SK-N-SH treated with all-trans-retinoic acid at 6 μM for 48 hours (cell line): Measurements from ENCODE around the gene NSUN2.

ENCODE experiments used
- ATAC-seq: fragments of 200-7000 bp; cut with Tn5 transposase; 3 replicates; pipeline ENCODE4 v1.9.1; 2020; ENCODE audit warnings: mild to moderate bottlenecking, moderate library complexity
- BACH2 ChIP-seq: fragments of 250-450 bp; sonication (Bioruptor Pico); IDR thresholded peaks from 2 replicates; pipeline ENCODE4 v1.9.0; 2021; ENCODE audit warnings: mild to moderate bottlenecking, borderline replicate concordance
- CREB5 ChIP-seq: fragments of 250-450 bp; sonication (Bioruptor Pico); IDR thresholded peaks from 2 replicates; pipeline ENCODE4 v1.5.1; 2020; ENCODE audit warnings: low read depth, mild to moderate bottlenecking, moderate library complexity
- CSDC2 ChIP-seq: fragments of 250-450 bp; sonication (Bioruptor Pico); IDR thresholded peaks from 2 replicates; pipeline ENCODE4 v1.5.0; 2020; ENCODE audit warnings: mild to moderate bottlenecking, moderate library complexity
- GLIS3 ChIP-seq: fragments of 250-450 bp; sonication (Bioruptor Pico); IDR thresholded peaks from 2 replicates; pipeline ENCODE4 v1.5.0; 2020; ENCODE audit warnings: mild to moderate bottlenecking, moderate library complexity
- ISL1 ChIP-seq: fragments of 250-450 bp; sonication (Bioruptor Pico); IDR thresholded peaks from 2 replicates; pipeline ENCODE4 v2.1.2; 2022; ENCODE audit warnings: mild to moderate bottlenecking, moderate library complexity
- POU6F1 ChIP-seq: fragments of 250-450 bp; sonication (Bioruptor Pico); IDR thresholded peaks from 2 replicates; pipeline ENCODE4 v1.8.0; 2021; ENCODE audit warnings: low read depth, mild to moderate bottlenecking, moderate library complexity, borderline replicate concordance
- RARB ChIP-seq: fragments of 250-450 bp; sonication (Bioruptor Pico); IDR thresholded peaks from 2 replicates; pipeline ENCODE4 v1.8.0; 2021; ENCODE audit warnings: mild to moderate bottlenecking, moderate library complexity
- SNAI2 ChIP-seq: fragments of 250-450 bp; sonication (Bioruptor Pico); IDR thresholded peaks from 2 replicates; pipeline ENCODE4 v1.5.0; 2020; ENCODE audit warnings: mild to moderate bottlenecking, moderate library complexity
- TCF4 ChIP-seq: fragments of 250-450 bp; sonication (Bioruptor Pico); IDR thresholded peaks from 2 replicates; pipeline ENCODE4 v1.8.0; 2021; ENCODE audit warnings: mild to moderate bottlenecking, moderate library complexity, borderline replicate concordance
- TOX ChIP-seq: fragments of 250-450 bp; sonication (Bioruptor Pico); IDR thresholded peaks from 2 replicates; pipeline ENCODE4 v1.8.0; 2021; ENCODE audit warnings: mild to moderate bottlenecking, moderate library complexity, borderline replicate concordance
- ZC3H10 ChIP-seq: fragments of 250-450 bp; sonication (Bioruptor Pico); IDR thresholded peaks from 2 replicates; pipeline ENCODE4 v1.5.1; 2021; ENCODE audit warnings: mild to moderate bottlenecking, moderate library complexity
- ZFP3 ChIP-seq: fragments of 250-450 bp; sonication (Bioruptor Pico); IDR thresholded peaks from 2 replicates; pipeline ENCODE4 v1.5.0; 2020; ENCODE audit warnings: mild to moderate bottlenecking, moderate library complexity
- ZFP30 ChIP-seq: fragments of 450-650 bp; formaldehyde crosslinking; IDR thresholded peaks from 2 replicates; pipeline ENCODE4 v1.5.0; 2022; ENCODE audit warnings: mild to moderate bottlenecking, moderate library complexity
- ZNF565 ChIP-seq: fragments of 450-650 bp; formaldehyde crosslinking; conservative IDR thresholded peaks from 2 replicates; pipeline ENCODE4 v1.5.0; 2020; ENCODE audit warnings: low read depth, mild to moderate bottlenecking, moderate library complexity
- ZNF70 ChIP-seq: fragments of 450-650 bp; formaldehyde crosslinking; IDR thresholded peaks from 2 replicates; pipeline ENCODE4 v1.5.0; 2020; ENCODE audit warnings: mild to moderate bottlenecking, moderate library complexity
- ZNF8 ChIP-seq: fragments of 450-650 bp; formaldehyde crosslinking; IDR thresholded peaks from 2 replicates; pipeline ENCODE4 v1.5.0; 2020; ENCODE audit warnings: mild to moderate bottlenecking, moderate library complexity
- TF ChIP-seq, protein P1 (sequence below): fragments of 250-450 bp; sonication (Bioruptor Pico); IDR thresholded peaks from 2 replicates; pipeline ENCODE4 v1.5.0; 2020; ENCODE audit warnings: mild to moderate bottlenecking, moderate library complexity
- TF ChIP-seq, protein P2 (sequence below): fragments of 250-450 bp; sonication (Bioruptor Pico); IDR thresholded peaks from 2 replicates; pipeline ENCODE4 v1.8.0; 2020; ENCODE audit warnings: mild to moderate bottlenecking, moderate library complexity, borderline replicate concordance
- TF ChIP-seq, protein P3 (sequence below): fragments of 250-450 bp; sonication (Bioruptor Pico); IDR thresholded peaks from 2 replicates; pipeline ENCODE4 v1.5.1; 2021; ENCODE audit warnings: mild to moderate bottlenecking, moderate library complexity

Gene NSUN2

DNA sequence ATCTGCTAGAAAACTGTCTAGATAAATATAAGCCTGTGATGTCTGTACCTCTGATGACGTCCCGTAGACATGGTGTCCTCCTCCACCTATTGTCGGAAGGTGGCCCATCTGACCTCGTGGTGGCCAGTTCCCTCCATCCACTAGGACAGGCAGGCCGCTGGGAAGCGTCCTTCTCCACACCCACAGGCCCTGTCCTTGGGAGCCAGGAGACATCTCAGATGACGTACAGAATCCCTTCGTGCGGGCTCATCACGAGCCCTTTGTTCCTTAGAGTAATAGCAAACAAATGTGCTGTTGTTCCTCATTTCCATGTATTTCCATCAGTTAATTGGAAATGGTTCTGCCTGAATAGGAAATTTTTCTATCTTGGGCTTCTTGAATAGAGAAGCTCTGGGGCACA lies 42.0 kb upstream of the NSUN2 start:
- TF ChIP-seq ISL1 (no peak), GLIS3 (CRISPR knock-in tag) (no peak), TOX (no peak), ZFP3 (CRISPR knock-in tag) (no peak), ZNF8 (CRISPR knock-in tag) (no peak), CREB5 (CRISPR knock-in tag) (no peak), BACH2 (CRISPR knock-in tag) (no peak), ZFP30 (CRISPR knock-in tag) (no peak), ZC3H10 (CRISPR knock-in tag) (no peak), TCF4 (no peak)
- TF ChIP-seq, protein P1, sequence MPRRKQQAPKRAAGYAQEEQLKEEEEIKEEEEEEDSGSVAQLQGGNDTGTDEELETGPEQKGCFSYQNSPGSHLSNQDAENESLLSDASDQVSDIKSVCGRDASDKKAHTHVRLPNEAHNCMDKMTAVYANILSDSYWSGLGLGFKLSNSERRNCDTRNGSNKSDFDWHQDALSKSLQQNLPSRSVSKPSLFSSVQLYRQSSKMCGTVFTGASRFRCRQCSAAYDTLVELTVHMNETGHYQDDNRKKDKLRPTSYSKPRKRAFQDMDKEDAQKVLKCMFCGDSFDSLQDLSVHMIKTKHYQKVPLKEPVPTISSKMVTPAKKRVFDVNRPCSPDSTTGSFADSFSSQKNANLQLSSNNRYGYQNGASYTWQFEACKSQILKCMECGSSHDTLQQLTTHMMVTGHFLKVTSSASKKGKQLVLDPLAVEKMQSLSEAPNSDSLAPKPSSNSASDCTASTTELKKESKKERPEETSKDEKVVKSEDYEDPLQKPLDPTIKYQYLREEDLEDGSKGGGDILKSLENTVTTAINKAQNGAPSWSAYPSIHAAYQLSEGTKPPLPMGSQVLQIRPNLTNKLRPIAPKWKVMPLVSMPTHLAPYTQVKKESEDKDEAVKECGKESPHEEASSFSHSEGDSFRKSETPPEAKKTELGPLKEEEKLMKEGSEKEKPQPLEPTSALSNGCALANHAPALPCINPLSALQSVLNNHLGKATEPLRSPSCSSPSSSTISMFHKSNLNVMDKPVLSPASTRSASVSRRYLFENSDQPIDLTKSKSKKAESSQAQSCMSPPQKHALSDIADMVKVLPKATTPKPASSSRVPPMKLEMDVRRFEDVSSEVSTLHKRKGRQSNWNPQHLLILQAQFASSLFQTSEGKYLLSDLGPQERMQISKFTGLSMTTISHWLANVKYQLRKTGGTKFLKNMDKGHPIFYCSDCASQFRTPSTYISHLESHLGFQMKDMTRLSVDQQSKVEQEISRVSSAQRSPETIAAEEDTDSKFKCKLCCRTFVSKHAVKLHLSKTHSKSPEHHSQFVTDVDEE (CRISPR knock-in tag): no peak
- ATAC-seq: no peak

DNA sequence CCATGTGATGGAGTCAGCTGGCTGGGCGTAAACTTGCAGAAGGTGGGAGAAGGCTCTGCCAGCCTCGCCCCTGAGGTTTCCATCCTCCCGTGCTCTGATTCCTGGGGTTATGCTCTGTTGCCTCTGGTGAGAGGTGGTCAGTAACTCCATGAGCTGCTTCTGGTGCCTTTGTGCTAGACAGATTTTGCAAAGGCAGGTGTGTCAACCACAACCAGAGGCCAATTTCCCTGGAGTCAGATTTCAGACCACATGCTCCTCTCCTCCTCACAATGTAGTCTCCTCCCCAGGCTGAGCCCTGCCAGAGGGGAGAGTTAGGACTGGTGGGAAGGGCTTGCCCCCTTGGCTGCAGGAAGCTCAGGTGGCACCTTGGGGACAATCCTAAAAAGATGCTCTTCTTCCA lies 41.6 kb upstream of the NSUN2 start:
- no peak for TF ChIP-seq CSDC2 (CRISPR knock-in tag)
- TF ChIP-seq, protein P1 (CRISPR knock-in tag): no peak
- no peak for TF ChIP-seq ISL1
- no peak for TF ChIP-seq RARB (CRISPR knock-in tag)
- TF ChIP-seq SNAI2 (CRISPR knock-in tag): no peak
- TF ChIP-seq ZNF70 (CRISPR knock-in tag): no peak
- TF ChIP-seq ZNF8 (CRISPR knock-in tag): no peak
- TF ChIP-seq, protein P2, sequence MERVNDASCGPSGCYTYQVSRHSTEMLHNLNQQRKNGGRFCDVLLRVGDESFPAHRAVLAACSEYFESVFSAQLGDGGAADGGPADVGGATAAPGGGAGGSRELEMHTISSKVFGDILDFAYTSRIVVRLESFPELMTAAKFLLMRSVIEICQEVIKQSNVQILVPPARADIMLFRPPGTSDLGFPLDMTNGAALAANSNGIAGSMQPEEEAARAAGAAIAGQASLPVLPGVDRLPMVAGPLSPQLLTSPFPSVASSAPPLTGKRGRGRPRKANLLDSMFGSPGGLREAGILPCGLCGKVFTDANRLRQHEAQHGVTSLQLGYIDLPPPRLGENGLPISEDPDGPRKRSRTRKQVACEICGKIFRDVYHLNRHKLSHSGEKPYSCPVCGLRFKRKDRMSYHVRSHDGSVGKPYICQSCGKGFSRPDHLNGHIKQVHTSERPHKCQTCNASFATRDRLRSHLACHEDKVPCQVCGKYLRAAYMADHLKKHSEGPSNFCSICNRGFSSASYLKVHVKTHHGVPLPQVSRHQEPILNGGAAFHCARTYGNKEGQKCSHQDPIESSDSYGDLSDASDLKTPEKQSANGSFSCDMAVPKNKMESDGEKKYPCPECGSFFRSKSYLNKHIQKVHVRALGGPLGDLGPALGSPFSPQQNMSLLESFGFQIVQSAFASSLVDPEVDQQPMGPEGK: no peak
- TF ChIP-seq, protein P3, sequence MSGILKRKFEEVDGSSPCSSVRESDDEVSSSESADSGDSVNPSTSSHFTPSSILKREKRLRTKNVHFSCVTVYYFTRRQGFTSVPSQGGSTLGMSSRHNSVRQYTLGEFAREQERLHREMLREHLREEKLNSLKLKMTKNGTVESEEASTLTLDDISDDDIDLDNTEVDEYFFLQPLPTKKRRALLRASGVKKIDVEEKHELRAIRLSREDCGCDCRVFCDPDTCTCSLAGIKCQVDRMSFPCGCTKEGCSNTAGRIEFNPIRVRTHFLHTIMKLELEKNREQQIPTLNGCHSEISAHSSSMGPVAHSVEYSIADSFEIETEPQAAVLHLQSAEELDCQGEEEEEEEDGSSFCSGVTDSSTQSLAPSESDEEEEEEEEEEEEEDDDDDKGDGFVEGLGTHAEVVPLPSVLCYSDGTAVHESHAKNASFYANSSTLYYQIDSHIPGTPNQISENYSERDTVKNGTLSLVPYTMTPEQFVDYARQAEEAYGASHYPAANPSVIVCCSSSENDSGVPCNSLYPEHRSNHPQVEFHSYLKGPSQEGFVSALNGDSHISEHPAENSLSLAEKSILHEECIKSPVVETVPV (CRISPR knock-in tag): no peak
- TF ChIP-seq POU6F1 (CRISPR knock-in tag): no peak
- TF ChIP-seq ZFP3 (CRISPR knock-in tag): no peak
- TF ChIP-seq GLIS3 (CRISPR knock-in tag): no peak
- TF ChIP-seq ZFP30 (CRISPR knock-in tag): no peak
- TF ChIP-seq ZNF565 (CRISPR knock-in tag): no peak
- no peak for TF ChIP-seq ZC3H10 (CRISPR knock-in tag)
- ATAC-seq: no peak
